AG04450 (cell line): ENCODE data around the gene CA5A. TPM values are rescaled to one million over a fixed set of nuclear protein-coding genes. Genes with fewer than 3 reads are reported as not detected.

Source experiments
- CTCF ChIA-PET: fragments of 300-600, 350-600 bp; formaldehyde crosslinking; extraction: SDS; loops from one replicate; lab custom pipeline; 2022; ENCODE audit warnings: antibody characterized with exemption, inconsistent platforms; lab: Charles Lee
- POLR2A ChIA-PET: fragments of 350-600 bp; formaldehyde crosslinking; extraction: SDS; loops from one replicate; lab custom pipeline; 2021; ENCODE audit warnings: antibody characterized with exemption, inconsistent platforms; lab: Yijun Ruan, JAX
- DNase-seq: peaks from one replicate; pipeline ENCODE4 v3.0.0-alpha.2; 2011; ENCODE audit warnings: low read depth, low spot score
- H3K27ac ChIP-seq: one replicate; pipeline ENCODE4 v1.5.1; 2012; ENCODE audit warnings: low read depth, low read length, control low read depth
- H3K27me3 ChIP-seq: one replicate; pipeline ENCODE4 v1.6.0; 2012; ENCODE audit warnings: low read length; ENCODE audit not compliant: control insufficient read depth, insufficient read depth
- H3K4me3 ChIP-seq: 2 replicates; pipeline ENCODE4 v1.5.1; 2011; ENCODE audit warnings: mild to moderate bottlenecking, low read depth, low read length, control low read depth
- H3K9me3 ChIP-seq: 2 replicates; pipeline ENCODE4 v1.5.1; 2012; ENCODE audit warnings: low read length; ENCODE audit not compliant: control insufficient read depth, insufficient read depth
- CTCF ChIP-seq: IDR thresholded peaks from 2 replicates; pipeline ENCODE4 v1.5.1; 2011; ENCODE audit warnings: low read depth, low read length, control low read depth, inconsistent platforms
- polyA plus RNA-seq: library from polyadenylated mRNA; depleted of rRNA; stranded (reverse); fragments of >200 nt; gene quantifications from 2 replicates; pipeline ENCODE4 v1.2.3, GENCODE V29; 2011

Gene CA5A
- polyA plus RNA-seq, 1 experiment, result not detected

- POLR2A ChIA-PET, result interaction anchor here (0.6 to 0.9 kb wide), 3 partner anchors 16 to 567 kb away, joined by 3 to 7 read pairs (median 4); partner anchors contain the start of gene BANP
- no peaks in the 10 kb centered on the region for H3K27me3 ChIP-seq
- CTCF ChIA-PET, result interaction anchor here (0.5 to 1.1 kb wide), 2 partner anchors 10 to 593 kb away, joined by 3 to 7 read pairs; no protein-coding TSS in a partner anchor
- no peak for DNase-seq
- H3K27ac ChIP-seq, result peak overlapping the region; percentile 57
- TF ChIP-seq CTCF, result no peak
- no peak overlapping the region for H3K4me3 ChIP-seq
- H3K9me3 ChIP-seq, result peaks cover 10% of the 10 kb centered on the region
Observed at GRCh38 chr16:87966685-87967185, 30.4 kb upstream of the CA5A start.

GRCh38 chr16:87966064-87966645 lies 29.8 kb upstream of the CA5A start:
- no peak for TF ChIP-seq CTCF
- POLR2A ChIA-PET, result interaction anchor here (0.6 to 0.9 kb wide), 2 partner anchors 15 to 567 kb away, joined by 3 to 7 read pairs; partner anchors contain the start of gene BANP
- CTCF ChIA-PET, result interaction anchor here (1.1 kb wide), 1 partner anchor 10 kb away, joined by 3 read pairs; no protein-coding TSS in a partner anchor
- no peak for DNase-seq
- peak overlapping the region; percentile 57 for H3K27ac ChIP-seq
- H3K9me3 ChIP-seq, result peaks cover 6% of the 10 kb centered on the region
- no peak overlapping the region for H3K4me3 ChIP-seq
- H3K27me3 ChIP-seq, result no peaks in the 10 kb centered on the region

GRCh38 chr16:87965417-87965816 lies 29.1 kb upstream of the CA5A start:
- ChIA-PET POLR2A (no interaction called here), CTCF (interaction anchor here (1.1 kb wide), 1 partner anchor 9 kb away, joined by 3 read pairs; no protein-coding TSS in a partner anchor)
- Histone ChIP-seq H3K4me3 (no peak overlapping the region), H3K27ac (no peak overlapping the region), H3K9me3 (no peaks in the 10 kb centered on the region), H3K27me3 (no peaks in the 10 kb centered on the region)
- no peak for TF ChIP-seq CTCF
- no peak for DNase-seq

GRCh38 chr16:87964049-87964659 lies 27.8 kb upstream of the CA5A start:
- ChIA-PET CTCF (interaction anchor here (0.7 kb wide), 1 partner anchor 942 kb away, joined by 3 read pairs; no protein-coding TSS in a partner anchor), POLR2A (no interaction called here)
- DNase-seq, result no peak
- Histone ChIP-seq H3K9me3 (no peaks in the 10 kb centered on the region), H3K4me3 (no peak overlapping the region), H3K27ac (no peak overlapping the region), H3K27me3 (no peaks in the 10 kb centered on the region)
- no peak for TF ChIP-seq CTCF

- POLR2A ChIA-PET, result interaction anchor here (1.4 kb wide), 1 partner anchor 12 kb away, joined by 3 read pairs; the partner anchor contains the start of gene BANP
- no peak for DNase-seq
- H3K4me3 ChIP-seq, result no peak overlapping the region
- TF ChIP-seq CTCF, result no peak
- no peaks in the 10 kb centered on the region for H3K9me3 ChIP-seq
- H3K27me3 ChIP-seq, result no peaks in the 10 kb centered on the region
- CTCF ChIA-PET, result no interaction called here
- H3K27ac ChIP-seq, result peak overlapping the region; percentile 21
Observed at GRCh38 chr16:87963400-87963799, 27.1 kb upstream of the CA5A start.
